GM23338 (cell line): Measurements from ENCODE around the gene SLCO4A1.

Experiments used
- CREB1 ChIP-seq: fragments of 250-450 bp; sonication (Bioruptor Pico); IDR thresholded peaks from 2 replicates; pipeline ENCODE4 v1.5.0; 2020; ENCODE audit warnings: low read depth, mild to moderate bottlenecking, moderate library complexity
- CTCF ChIP-seq, 2 experiments: fragments of 200-600 bp in 1 of 2; sonication (generic) in 1 of 2; conservative IDR thresholded peaks; 2 replicates each; pipeline versions ENCODE4 v1.5.1 to v1.6.1; 2016 to 2017; ENCODE audit warnings: antibody characterized with exemption in 2 of 2, low read depth in 2 of 2, mild to moderate bottlenecking in 2 of 2, moderate library complexity in 1 of 2
- ETS1 ChIP-seq: IDR thresholded peaks from 2 replicates; pipeline ENCODE4 v1.6.1; 2016; ENCODE audit warnings: antibody characterized with exemption
- EZH2 ChIP-seq: fragments of 200-600 bp; sonication (generic); IDR thresholded peaks from one replicate; pipeline ENCODE4 v1.8.0; 2017; ENCODE audit warnings: antibody characterized with exemption, mild to moderate bottlenecking, low read depth; ENCODE audit not compliant: unreplicated experiment
- EZH2phosphoT487 ChIP-seq: fragments of 200-600 bp; sonication (generic); IDR thresholded peaks from one replicate; pipeline ENCODE4 v1.8.1; 2018; ENCODE audit warnings: antibody characterized with exemption; ENCODE audit not compliant: unreplicated experiment
- NANOG ChIP-seq: IDR thresholded peaks from 2 replicates; pipeline ENCODE4 v1.6.1; 2016; ENCODE audit warnings: antibody characterized with exemption, borderline replicate concordance
- POLR2AphosphoS5 ChIP-seq: IDR thresholded peaks from 2 replicates; pipeline ENCODE4 v1.6.1; 2016; ENCODE audit warnings: antibody characterized with exemption, low read depth
- REST ChIP-seq: IDR thresholded peaks from one replicate; pipeline ENCODE4 v1.6.1; 2018; ENCODE audit warnings: antibody characterized with exemption; ENCODE audit not compliant: unreplicated experiment
- STAT1 ChIP-seq: IDR thresholded peaks from one replicate; pipeline ENCODE4 v1.6.1; 2016; ENCODE audit warnings: antibody characterized with exemption; ENCODE audit not compliant: unreplicated experiment

GRCh38 chr20:62617711-62618483, 24.4 kb upstream of the SLCO4A1 start:
- TF ChIP-seq CTCF (conservative IDR thresholded peaks at IDR 0.05; ENCODE audit: low read depth in 2 of 2): 0 out of 4 replicates have a peak, but pooled peaks of 1 of the 2 experiments have one; percentile 24
- TF ChIP-seq CREB1: no peak
- TF ChIP-seq EZH2: no peak
- TF ChIP-seq NANOG: no peak
- TF ChIP-seq STAT1: no peak
- no peak for TF ChIP-seq POLR2AphosphoS5
- no peak for TF ChIP-seq REST
- TF ChIP-seq ETS1: no peak
- no peak for TF ChIP-seq EZH2phosphoT487
